NCI-H82 (cell line): ENCODE measurements around the gene SV2A.
"Not testable (repeated sequence)": the region's sequence is repeated elsewhere in the genome, so short reads cannot be mapped to it uniquely, and the experiment has no call there.

Experiments used
- DNase-seq: peaks from one replicate; lab custom pipeline; 2025; lab: John Stamatoyannopoulos, UW

Gene SV2A, protein sequence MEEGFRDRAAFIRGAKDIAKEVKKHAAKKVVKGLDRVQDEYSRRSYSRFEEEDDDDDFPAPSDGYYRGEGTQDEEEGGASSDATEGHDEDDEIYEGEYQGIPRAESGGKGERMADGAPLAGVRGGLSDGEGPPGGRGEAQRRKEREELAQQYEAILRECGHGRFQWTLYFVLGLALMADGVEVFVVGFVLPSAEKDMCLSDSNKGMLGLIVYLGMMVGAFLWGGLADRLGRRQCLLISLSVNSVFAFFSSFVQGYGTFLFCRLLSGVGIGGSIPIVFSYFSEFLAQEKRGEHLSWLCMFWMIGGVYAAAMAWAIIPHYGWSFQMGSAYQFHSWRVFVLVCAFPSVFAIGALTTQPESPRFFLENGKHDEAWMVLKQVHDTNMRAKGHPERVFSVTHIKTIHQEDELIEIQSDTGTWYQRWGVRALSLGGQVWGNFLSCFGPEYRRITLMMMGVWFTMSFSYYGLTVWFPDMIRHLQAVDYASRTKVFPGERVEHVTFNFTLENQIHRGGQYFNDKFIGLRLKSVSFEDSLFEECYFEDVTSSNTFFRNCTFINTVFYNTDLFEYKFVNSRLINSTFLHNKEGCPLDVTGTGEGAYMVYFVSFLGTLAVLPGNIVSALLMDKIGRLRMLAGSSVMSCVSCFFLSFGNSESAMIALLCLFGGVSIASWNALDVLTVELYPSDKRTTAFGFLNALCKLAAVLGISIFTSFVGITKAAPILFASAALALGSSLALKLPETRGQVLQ

DNA sequence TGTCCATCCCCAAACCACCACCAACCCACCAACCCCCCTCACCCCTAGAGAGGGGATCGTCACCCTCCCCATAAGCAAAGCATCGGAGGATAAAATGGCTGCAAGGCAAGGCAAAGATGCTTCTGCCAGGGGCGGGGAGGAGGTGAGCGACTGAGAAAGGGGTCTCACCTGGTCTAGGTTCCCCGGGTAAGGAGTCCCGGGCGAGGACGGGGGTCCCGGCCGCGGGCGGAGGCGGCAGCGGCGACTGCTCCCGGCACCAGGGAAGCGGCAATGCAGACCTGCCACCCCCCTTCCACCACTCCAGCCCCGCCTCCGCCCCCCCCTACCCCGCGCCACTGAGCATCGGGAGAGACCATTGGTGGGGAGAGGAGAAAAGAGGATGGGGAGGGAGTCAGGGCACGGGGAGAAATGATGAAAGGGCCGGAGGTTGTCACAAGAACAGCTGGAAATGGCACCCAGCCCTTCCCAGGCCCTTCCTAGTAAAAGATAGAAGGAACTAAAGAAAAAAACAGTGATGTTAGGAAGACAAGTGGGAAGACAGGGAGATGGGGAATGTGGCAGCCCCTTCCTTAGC is at the start of gene SV2A:
TSS of gene SV2A (minus strand) at position 274 of the 574 bp plus-strand sequence. CDS start 4,004 bp downstream, outside the sequence.
- peak; percentile 90 for DNase-seq

GRCh38 chr1:149967041-149967440 is 49.4 kb upstream of the SV2A start:
- DNase-seq: no peak

- DNase-seq: no peak
Observed at GRCh38 chr1:149966405-149966804, 48.8 kb upstream of the SV2A start.

- no peak for DNase-seq
Observed at GRCh38 chr1:149965440-149965839, 47.8 kb upstream of the SV2A start.

DNA sequence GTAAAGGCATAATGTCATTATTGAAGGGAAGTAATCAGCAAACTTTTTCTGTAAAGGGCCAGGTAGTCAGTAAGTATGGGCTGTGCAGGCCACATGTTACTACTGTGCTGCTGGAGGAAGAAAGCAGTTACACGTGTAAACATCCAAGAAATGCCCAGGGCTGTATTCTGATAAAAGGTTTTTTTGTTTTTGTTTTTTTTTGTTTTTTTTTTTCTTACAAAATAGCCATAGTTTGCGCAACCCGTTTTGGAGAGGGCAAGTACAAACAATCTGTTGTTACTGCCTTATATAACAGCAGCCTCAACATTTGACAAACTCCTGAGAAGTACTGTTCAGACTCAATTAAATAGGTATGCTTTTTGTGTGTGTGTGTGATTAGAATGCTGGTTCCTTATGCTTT is 45.7 kb upstream of the SV2A start:
- DNase-seq: no peak

- no peak for DNase-seq
Observed at GRCh38 chr1:149962736-149963135, 45.1 kb upstream of the SV2A start.

DNA sequence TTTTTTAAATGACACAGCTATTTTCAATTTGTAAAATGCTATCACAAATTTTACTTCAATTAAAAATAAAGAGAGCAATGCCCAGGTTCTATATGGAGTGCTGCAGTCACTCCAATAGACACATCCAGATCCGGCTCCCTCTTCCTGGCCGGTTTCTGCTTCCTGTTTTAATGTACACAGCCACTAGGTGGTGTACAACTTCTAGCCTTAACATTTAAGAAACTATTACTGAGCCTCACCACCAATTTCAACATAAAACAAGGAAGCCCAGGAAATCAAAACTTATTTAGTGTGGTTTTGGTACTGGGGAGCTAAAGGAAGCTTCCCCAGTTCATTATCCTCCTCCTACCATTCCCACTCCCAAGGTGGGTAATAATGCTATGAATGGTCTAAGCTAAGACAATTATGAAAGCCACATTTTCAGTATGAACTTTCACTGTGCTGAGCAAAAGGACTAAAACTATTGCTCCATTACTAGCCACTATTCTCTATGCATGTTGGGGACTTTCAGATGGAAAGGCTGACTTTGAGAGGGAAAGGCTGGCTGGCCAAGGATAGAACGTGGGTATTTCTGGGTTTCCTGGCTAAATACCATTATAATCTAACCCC is 44.5 kb upstream of the SV2A start:
- peak; percentile 80 for DNase-seq

- not testable (repeated sequence) for DNase-seq
Observed at GRCh38 chr1:149957548-149957947, 39.9 kb upstream of the SV2A start.

- no peak for DNase-seq
Observed at GRCh38 chr1:149949911-149950310, 32.3 kb upstream of the SV2A start.

DNA sequence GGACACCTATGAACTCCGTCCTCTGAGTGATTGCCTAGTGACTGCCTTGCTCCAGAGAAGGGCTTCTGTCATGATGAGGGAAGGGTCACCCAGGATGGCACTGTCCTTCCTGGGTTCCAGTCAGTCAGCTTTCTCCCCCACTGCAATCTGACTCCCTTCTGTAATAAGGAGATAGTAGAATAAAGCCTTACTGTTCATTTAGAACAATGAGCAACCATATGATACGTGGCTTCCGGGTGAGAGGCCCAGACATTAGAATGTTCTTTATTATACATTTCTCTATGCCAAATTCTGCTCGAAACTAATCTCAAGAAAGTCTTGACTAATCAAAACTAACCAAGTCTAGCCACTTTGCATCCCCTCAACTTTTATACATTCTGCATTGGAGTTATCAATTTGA is 27.6 kb upstream of the SV2A start:
- no peak for DNase-seq

DNA sequence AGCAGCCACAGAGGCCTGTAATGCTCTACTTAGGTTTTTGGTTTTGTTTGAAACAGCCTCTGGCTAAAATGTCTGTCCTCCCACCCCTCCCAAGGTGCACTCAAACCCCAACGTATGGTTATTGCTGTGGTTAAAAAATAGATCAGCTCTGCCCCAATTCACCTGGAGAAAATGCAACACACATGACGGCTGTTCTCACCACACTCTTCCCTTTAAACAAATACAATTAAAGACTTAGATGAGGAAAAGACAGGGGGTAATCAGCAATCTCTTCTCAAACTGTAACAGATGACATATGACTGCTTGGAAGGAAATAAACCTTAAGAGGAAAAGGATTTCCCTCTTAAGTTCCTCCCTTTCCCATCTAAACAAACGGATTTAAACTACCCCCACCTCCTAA is 25.2 kb upstream of the SV2A start:
- peak; percentile 66 for DNase-seq

GRCh38 chr1:149942207-149942606 is 24.6 kb upstream of the SV2A start:
- peak; percentile 75 for DNase-seq

GRCh38 chr1:149940427-149940826 is 22.8 kb upstream of the SV2A start:
- no peak for DNase-seq

GRCh38 chr1:149938668-149939003 is 21.0 kb upstream of the SV2A start:
- not testable (repeated sequence) for DNase-seq

GRCh38 chr1:149937759-149938158 is 20.1 kb upstream of the SV2A start:
- no peak for DNase-seq

GRCh38 chr1:149936992-149937705 is 19.5 kb upstream of the SV2A start:
- DNase-seq: peak; percentile 31

- DNase-seq: no peak
Observed at GRCh38 chr1:149936170-149936991, 18.7 kb upstream of the SV2A start, which contains the start of gene MTMR11. Gene MTMR11, minus strand, starts transcription at chr1:149936879. Its CDS starts 232 bp downstream, at chr1:149936647.

DNA sequence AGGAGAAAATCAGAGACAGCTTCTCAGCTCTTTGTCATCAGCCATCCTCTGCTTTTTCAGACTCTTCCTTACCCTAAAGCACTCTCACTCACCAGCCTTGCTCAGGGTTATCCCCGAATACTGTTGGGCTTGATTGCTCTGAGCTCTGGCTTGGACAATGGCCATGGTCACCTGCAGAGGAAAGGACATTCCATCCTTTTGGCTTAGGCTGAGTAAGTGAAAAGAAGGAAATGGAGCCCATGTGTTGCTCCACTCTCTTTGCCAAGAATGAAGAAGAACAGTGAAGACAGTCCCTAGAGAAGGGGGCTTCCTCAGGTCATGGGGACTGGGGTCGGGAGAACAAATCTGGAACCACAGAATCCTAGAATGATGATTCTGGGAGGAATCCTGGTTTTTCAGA is 16.7 kb upstream of the SV2A start:
- no peak for DNase-seq

DNA sequence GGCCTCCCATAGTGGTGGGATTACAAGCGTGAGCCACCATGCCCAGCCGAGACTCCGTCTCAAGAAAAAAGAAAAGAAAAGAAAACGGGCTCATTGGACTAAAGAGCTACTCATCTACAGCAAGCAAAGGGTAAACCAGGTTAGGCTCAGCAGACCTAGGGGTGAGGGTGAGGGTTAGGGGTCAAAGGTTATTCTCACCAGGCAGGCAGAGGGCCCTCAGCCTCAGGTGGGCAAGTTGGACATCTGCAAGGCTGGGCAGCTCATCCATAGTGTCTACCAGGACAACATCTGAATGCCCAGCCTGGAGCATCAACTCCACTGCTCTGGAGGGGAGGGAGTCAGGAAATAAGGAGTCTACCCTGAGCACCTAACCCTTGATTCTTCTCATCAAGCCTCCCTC is 15.6 kb upstream of the SV2A start:
- DNase-seq: no peak

GRCh38 chr1:149932474-149932873 is 14.8 kb upstream of the SV2A start:
- no peak for DNase-seq

DNA sequence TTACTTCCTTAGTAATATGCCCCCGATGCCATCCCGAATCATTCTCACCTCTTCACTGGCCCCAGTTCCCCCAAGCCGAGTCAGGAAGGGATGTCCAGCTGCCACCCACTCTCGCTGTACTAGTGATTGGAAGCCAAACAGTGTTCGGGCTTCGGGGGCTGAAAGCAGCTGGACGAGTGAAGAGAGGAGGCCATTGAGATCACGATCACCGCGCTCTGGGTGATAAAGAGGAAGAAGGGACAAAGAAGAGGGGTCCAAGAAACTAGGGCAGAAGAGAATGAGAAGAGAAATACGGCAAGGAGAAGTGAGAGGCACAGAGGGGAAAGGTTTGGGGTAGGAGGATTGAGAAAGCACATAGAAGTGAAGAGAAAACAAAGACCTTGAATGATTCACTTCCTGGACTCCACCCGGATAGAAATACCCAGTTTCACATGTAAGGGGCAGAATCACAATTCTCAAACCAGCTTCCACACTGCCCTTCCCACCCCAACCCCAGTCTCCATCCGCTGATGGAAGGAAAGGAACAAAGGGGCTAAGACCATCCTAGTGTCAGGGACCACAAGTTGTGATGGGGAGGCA is 13.7 kb upstream of the SV2A start:
- no peak for DNase-seq
